Suprapubic skin (tissue), 4 donors: Measurements from ENCODE around the gene IQCE.
"Not testable (repeated sequence)": the region's sequence is repeated elsewhere in the genome, so short reads cannot be mapped to it uniquely, and the experiment has no call there.

Source experiments
- CTCF ChIP-seq, 2 donors: fragments of 200-600 bp in 1 of 2; fragments of 450-650 bp in 1 of 2; sonication (generic) in 1 of 2; IDR thresholded peaks; one replicate each; pipeline ENCODE4 v1.5.1; 2016 to 2019; ENCODE audit warnings: antibody characterized with exemption in 2 of 2, mild to moderate bottlenecking in 1 of 2, moderate library complexity in 1 of 2
- EP300 ChIP-seq: sonication (generic); formaldehyde crosslinking; IDR thresholded peaks from one replicate; pipeline ENCODE4 v1.6.1; 2017; ENCODE audit warnings: antibody characterized with exemption
- POLR2A ChIP-seq, 2 donors: fragments of 450-650 bp; IDR thresholded peaks; one replicate each; pipeline ENCODE4 v1.6.1; 2017; ENCODE audit warnings: antibody characterized with exemption in 2 of 2, mild to moderate bottlenecking in 2 of 2, moderate library complexity in 2 of 2
- POLR2AphosphoS5 ChIP-seq, 3 donors: sonication (generic); formaldehyde crosslinking; IDR thresholded peaks; one replicate each; pipeline ENCODE4 v1.6.1; 2017; ENCODE audit warnings: antibody characterized with exemption in 3 of 3

- TF ChIP-seq CTCF (IDR thresholded peaks at IDR 0.05); POLR2A (IDR thresholded peaks at IDR 0.05); POLR2AphosphoS5 (IDR thresholded peaks at IDR 0.05); EP300: not testable (repeated sequence)
These were observed 24.6 kb upstream of the IQCE start for GRCh38 chr7:2534214-2534613.
